ENCODE data around the gene POLR1A. TPM values are rescaled to one million over a fixed set of nuclear protein-coding genes. Genes with fewer than 3 reads are reported as not detected.

POLR1A gene
- total RNA-seq, 1 experiment from 2014 or later: 19.4 TPM

DNA sequence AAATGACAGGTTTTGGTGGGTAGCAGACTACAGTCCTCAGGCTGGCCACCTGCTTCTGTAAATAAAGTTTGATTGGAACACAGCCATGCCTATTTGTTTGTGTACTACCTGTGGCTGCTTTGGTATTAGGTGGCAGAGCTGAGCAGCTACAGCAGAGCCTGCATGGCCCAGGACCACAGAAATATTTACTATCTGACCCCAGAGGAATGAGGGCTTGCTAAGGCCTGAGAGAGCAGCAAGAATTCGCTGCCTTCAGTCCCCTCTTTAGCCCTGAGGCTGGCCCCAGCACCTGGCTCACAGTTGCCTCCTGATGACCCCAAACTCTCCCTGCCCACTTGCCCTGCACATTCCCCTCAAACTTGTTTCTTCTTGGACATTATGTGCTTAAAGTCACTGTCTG lies 32.5 kb downstream of the POLR1A start:
- Histone ChIP-seq H4K20me1 (ENCODE audit: insufficient read depth, low read depth, low read length) (0 out of 2 replicates have a peak, but pooled peaks cover 4% of the 10 kb centered on the region), H3K9me3 (ENCODE audit: low read length) (no peaks in the 10 kb centered on the region), H3K36me3 (ENCODE audit: insufficient read depth, low read length) (peaks cover 70% of the 10 kb centered on the region), H2AFZ (ENCODE audit: low read length) (no peak overlapping the region), H3K27me3 (ENCODE audit: low read length) (no peaks in the 10 kb centered on the region), H3K27ac (ENCODE audit: low read length) (peak overlapping the region; percentile 48; the same call in 1 of the 2 replicates), H3K79me2 (ENCODE audit: low read length) (peaks cover 10% of the 10 kb centered on the region; the same call in 1 of the 2 replicates), H3K9me2 (replicated peaks; ENCODE audit: insufficient read depth, low read length) (no peaks in the 10 kb centered on the region), H3K9ac (ENCODE audit: low read length) (no peak overlapping the region), H3K4me1 (ENCODE audit: low read length) (peaks cover 10% of the 10 kb centered on the region), H3K4me2 (ENCODE audit: low read depth, low read length, poor library complexity, severe bottlenecking) (no peak overlapping the region), H3K4me3 (ENCODE audit: low read length) (no peak overlapping the region)
- DNase-seq: no peak

GRCh38 chr2:86072271-86072858 lies 33.3 kb downstream of the POLR1A start:
- Histone ChIP-seq H3K4me3 (ENCODE audit: low read length) (no peak overlapping the region), H3K4me1 (ENCODE audit: low read length) (peaks cover 10% of the 10 kb centered on the region), H3K9me3 (ENCODE audit: low read length) (no peaks in the 10 kb centered on the region), H3K27me3 (ENCODE audit: low read length) (no peaks in the 10 kb centered on the region), H3K27ac (ENCODE audit: low read length) (peak overlapping the region; percentile 48), H4K20me1 (ENCODE audit: insufficient read depth, low read depth, low read length) (0 out of 2 replicates have a peak, but pooled peaks cover 4% of the 10 kb centered on the region), H3K4me2 (ENCODE audit: low read depth, low read length, poor library complexity, severe bottlenecking) (no peak overlapping the region), H3K9ac (ENCODE audit: low read length) (peak overlapping the region; percentile 18; the same call in 1 of the 2 replicates), H3K79me2 (ENCODE audit: low read length) (peaks cover 16% of the 10 kb centered on the region), H3K9me2 (replicated peaks; ENCODE audit: insufficient read depth, low read length) (no peaks in the 10 kb centered on the region), H3K36me3 (ENCODE audit: insufficient read depth, low read length) (peaks cover 72% of the 10 kb centered on the region), H2AFZ (ENCODE audit: low read length) (no peak overlapping the region)
- DNase-seq: peak; percentile 78

GRCh38 chr2:86070868-86071267 lies 34.8 kb downstream of the POLR1A start:
- H3K9me3 ChIP-seq (ENCODE audit: low read length): no peaks in the 10 kb centered on the region
- no peak for DNase-seq
- peaks cover 83% of the 10 kb centered on the region for H3K36me3 ChIP-seq (ENCODE audit: insufficient read depth, low read length)
- no peak overlapping the region for H3K27ac ChIP-seq (ENCODE audit: low read length)
- no peak overlapping the region for H3K4me2 ChIP-seq (ENCODE audit: low read depth, low read length, poor library complexity, severe bottlenecking)
- H3K9ac ChIP-seq (ENCODE audit: low read length): no peak overlapping the region
- no peaks in the 10 kb centered on the region for H3K27me3 ChIP-seq (ENCODE audit: low read length)
- no peaks in the 10 kb centered on the region for H3K9me2 ChIP-seq (replicated peaks; ENCODE audit: insufficient read depth, low read length)
- peaks cover 10% of the 10 kb centered on the region for H3K4me1 ChIP-seq (ENCODE audit: low read length)
- H3K79me2 ChIP-seq (ENCODE audit: low read length): peaks cover 24% of the 10 kb centered on the region
- H3K4me3 ChIP-seq (ENCODE audit: low read length): no peak overlapping the region
- H4K20me1 ChIP-seq (ENCODE audit: insufficient read depth, low read depth, low read length): 0 out of 2 replicates have a peak, but pooled peaks cover 4% of the 10 kb centered on the region
- H2AFZ ChIP-seq (ENCODE audit: low read length): no peak overlapping the region

DNA sequence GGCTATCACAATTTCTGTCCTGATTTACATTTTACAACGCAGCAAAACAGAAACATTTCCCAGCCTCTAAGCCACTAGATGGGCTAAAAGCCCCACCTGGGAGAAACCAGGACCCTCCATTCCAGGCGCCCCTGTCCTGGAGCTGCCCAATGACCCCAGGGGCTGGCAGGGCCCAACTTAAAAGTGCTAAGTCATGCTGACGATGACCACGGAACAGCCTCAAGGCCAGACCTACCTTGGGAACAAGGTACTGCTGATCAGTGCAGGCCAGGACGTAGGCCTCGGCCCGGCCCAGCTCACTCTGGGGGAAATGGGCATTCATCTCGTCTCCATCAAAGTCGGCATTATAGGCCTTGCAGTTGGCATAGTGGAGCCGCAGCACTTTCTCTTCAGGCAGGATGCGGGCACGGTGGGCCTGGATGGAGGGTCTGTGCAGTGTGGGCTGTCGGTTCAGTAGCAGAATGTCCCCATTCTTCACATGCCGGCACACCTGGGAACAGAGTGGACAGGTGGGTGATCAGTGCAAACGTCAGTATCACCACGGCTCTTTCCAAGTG lies 35.8 kb downstream of the POLR1A start:
- no peaks in the 10 kb centered on the region for H3K9me3 ChIP-seq (ENCODE audit: low read length)
- H4K20me1 ChIP-seq (ENCODE audit: insufficient read depth, low read depth, low read length): 0 out of 2 replicates have a peak, but pooled peaks cover 4% of the 10 kb centered on the region
- peaks cover 91% of the 10 kb centered on the region for H3K36me3 ChIP-seq (ENCODE audit: insufficient read depth, low read length)
- H3K27me3 ChIP-seq (ENCODE audit: low read length): no peaks in the 10 kb centered on the region
- H3K79me2 ChIP-seq (ENCODE audit: low read length): peaks cover 24% of the 10 kb centered on the region
- no peak overlapping the region for H3K27ac ChIP-seq (ENCODE audit: low read length)
- H3K4me3 ChIP-seq (ENCODE audit: low read length): no peak overlapping the region
- no peak overlapping the region for H2AFZ ChIP-seq (ENCODE audit: low read length)
- DNase-seq: no peak
- H3K4me2 ChIP-seq (ENCODE audit: low read depth, low read length, poor library complexity, severe bottlenecking): no peak overlapping the region
- no peaks in the 10 kb centered on the region for H3K9me2 ChIP-seq (replicated peaks; ENCODE audit: insufficient read depth, low read length)
- peaks cover 10% of the 10 kb centered on the region for H3K4me1 ChIP-seq (ENCODE audit: low read length)
- H3K9ac ChIP-seq (ENCODE audit: low read length): no peak overlapping the region

DNA sequence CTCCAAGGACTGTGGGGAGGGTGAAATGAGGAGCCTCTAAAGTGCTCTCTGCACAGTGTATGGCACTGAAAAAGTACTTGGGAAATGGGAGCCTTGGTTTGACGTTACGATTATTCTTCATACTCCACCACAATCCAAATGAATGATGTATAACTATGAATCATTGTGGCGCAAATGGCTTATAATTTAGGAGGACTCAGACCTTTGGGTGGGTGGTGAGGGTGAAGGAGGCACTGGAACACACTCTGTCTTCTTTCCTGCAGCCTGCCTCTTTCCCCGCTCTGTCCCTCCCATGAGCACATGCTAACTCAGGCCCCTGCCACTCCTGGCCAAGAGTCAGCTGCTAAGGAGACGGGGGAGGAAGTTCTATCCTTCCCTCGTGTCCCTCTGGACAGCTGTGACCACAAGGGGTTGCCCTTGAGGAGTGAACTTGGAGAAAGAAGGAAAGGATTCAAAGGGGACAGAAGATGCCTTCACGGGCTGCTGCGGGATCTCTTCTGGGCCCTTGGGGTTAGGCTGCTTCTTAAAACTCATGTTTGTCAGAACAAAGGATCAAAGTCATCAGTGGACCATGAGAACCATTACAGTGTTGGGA lies 36.5 kb downstream of the POLR1A start:
- no peak overlapping the region for H2AFZ ChIP-seq (ENCODE audit: low read length)
- H3K79me2 ChIP-seq (ENCODE audit: low read length): peaks cover 24% of the 10 kb centered on the region
- H3K4me2 ChIP-seq (ENCODE audit: low read depth, low read length, poor library complexity, severe bottlenecking): no peak overlapping the region
- no peaks in the 10 kb centered on the region for H3K27me3 ChIP-seq (ENCODE audit: low read length)
- H3K27ac ChIP-seq (ENCODE audit: low read length): no peak overlapping the region
- no peak overlapping the region for H3K4me3 ChIP-seq (ENCODE audit: low read length)
- 0 out of 2 replicates have a peak, but pooled peaks cover 4% of the 10 kb centered on the region for H4K20me1 ChIP-seq (ENCODE audit: insufficient read depth, low read depth, low read length)
- H3K9me2 ChIP-seq (replicated peaks; ENCODE audit: insufficient read depth, low read length): no peaks in the 10 kb centered on the region
- no peak overlapping the region for H3K9ac ChIP-seq (ENCODE audit: low read length)
- no peaks in the 10 kb centered on the region for H3K9me3 ChIP-seq (ENCODE audit: low read length)
- H3K4me1 ChIP-seq (ENCODE audit: low read length): peaks cover 10% of the 10 kb centered on the region
- DNase-seq: no peak
- H3K36me3 ChIP-seq (ENCODE audit: insufficient read depth, low read length): peaks cover 91% of the 10 kb centered on the region

DNA sequence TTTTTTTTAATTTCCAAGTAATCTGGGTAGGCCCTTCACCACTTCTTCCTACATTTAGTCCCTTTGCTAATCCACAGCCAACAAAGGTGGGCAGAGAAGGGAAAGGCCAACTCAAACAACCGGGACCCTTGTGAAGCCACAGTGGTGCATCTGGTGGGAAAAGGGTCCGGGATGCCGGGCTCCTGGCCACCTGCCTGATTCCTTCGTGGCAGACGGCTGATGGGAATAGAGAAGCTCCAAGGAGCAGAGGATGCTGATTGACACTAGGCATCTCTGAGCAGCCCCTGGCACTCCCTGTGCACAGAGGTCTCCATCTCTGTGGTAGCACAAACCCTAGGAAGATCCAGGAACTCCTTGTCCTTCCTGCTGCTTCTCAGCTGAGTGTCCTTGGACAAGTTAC lies 37.0 kb downstream of the POLR1A start:
- Histone ChIP-seq H3K9ac (ENCODE audit: low read length) (no peak overlapping the region), H3K9me2 (replicated peaks; ENCODE audit: insufficient read depth, low read length) (no peaks in the 10 kb centered on the region), H3K4me2 (ENCODE audit: low read depth, low read length, poor library complexity, severe bottlenecking) (no peak overlapping the region), H2AFZ (ENCODE audit: low read length) (no peak overlapping the region), H3K27me3 (ENCODE audit: low read length) (no peaks in the 10 kb centered on the region), H4K20me1 (ENCODE audit: insufficient read depth, low read depth, low read length) (0 out of 2 replicates have a peak, but pooled peaks cover 4% of the 10 kb centered on the region), H3K79me2 (ENCODE audit: low read length) (peaks cover 28% of the 10 kb centered on the region), H3K4me3 (ENCODE audit: low read length) (no peak overlapping the region), H3K4me1 (ENCODE audit: low read length) (peaks cover 10% of the 10 kb centered on the region), H3K36me3 (ENCODE audit: insufficient read depth, low read length) (peaks cover 91% of the 10 kb centered on the region), H3K27ac (ENCODE audit: low read length) (no peak overlapping the region), H3K9me3 (ENCODE audit: low read length) (no peaks in the 10 kb centered on the region)
- no peak for DNase-seq

DNA sequence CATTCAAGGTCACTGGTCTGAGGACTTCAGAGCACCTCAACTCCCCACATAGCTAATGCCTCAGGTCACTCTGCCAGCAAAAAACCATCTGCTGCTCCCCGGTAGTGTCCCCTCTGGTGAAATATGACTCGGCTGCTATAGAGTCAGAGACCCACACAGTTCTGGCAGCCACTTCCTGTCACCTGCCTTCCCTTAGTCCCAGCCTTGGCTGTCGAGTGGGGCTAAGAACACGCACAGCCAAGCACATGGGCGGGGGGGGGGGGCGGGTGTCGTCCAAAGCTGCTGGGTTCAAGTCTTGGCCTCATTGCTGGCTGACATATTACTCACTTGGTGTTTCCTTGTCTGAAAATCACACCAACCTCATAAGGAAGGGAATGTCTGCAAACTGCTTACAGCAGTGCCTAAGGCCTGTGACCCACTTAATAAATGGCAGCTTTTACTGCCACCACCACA lies 37.5 kb downstream of the POLR1A start:
- Histone ChIP-seq H3K36me3 (ENCODE audit: insufficient read depth, low read length) (peaks cover 91% of the 10 kb centered on the region), H3K9me2 (replicated peaks; ENCODE audit: insufficient read depth, low read length) (no peaks in the 10 kb centered on the region), H3K27ac (ENCODE audit: low read length) (no peak overlapping the region), H4K20me1 (ENCODE audit: insufficient read depth, low read depth, low read length) (0 out of 2 replicates have a peak, but pooled peaks cover 4% of the 10 kb centered on the region), H3K27me3 (ENCODE audit: low read length) (no peaks in the 10 kb centered on the region), H3K9me3 (ENCODE audit: low read length) (no peaks in the 10 kb centered on the region), H3K4me1 (ENCODE audit: low read length) (peaks cover 10% of the 10 kb centered on the region), H2AFZ (ENCODE audit: low read length) (no peak overlapping the region), H3K79me2 (ENCODE audit: low read length) (peaks cover 30% of the 10 kb centered on the region), H3K4me2 (ENCODE audit: low read depth, low read length, poor library complexity, severe bottlenecking) (no peak overlapping the region), H3K9ac (ENCODE audit: low read length) (no peak overlapping the region), H3K4me3 (ENCODE audit: low read length) (no peak overlapping the region)
- DNase-seq: no peak

GRCh38 chr2:86066915-86067314 lies 38.8 kb downstream of the POLR1A start:
- H3K9me3 ChIP-seq (ENCODE audit: low read length): no peaks in the 10 kb centered on the region
- 0 out of 2 replicates have a peak, but pooled peaks cover 4% of the 10 kb centered on the region for H4K20me1 ChIP-seq (ENCODE audit: insufficient read depth, low read depth, low read length)
- no peak overlapping the region for H3K9ac ChIP-seq (ENCODE audit: low read length)
- H3K79me2 ChIP-seq (ENCODE audit: low read length): peaks cover 36% of the 10 kb centered on the region
- H3K27ac ChIP-seq (ENCODE audit: low read length): no peak overlapping the region
- H3K4me2 ChIP-seq (ENCODE audit: low read depth, low read length, poor library complexity, severe bottlenecking): no peak overlapping the region
- H3K9me2 ChIP-seq (replicated peaks; ENCODE audit: insufficient read depth, low read length): no peaks in the 10 kb centered on the region
- no peaks in the 10 kb centered on the region for H3K27me3 ChIP-seq (ENCODE audit: low read length)
- 0 out of 2 replicates have a peak, but pooled peaks cover under 1% of the 10 kb centered on the region for H3K4me1 ChIP-seq (ENCODE audit: low read length)
- H2AFZ ChIP-seq (ENCODE audit: low read length): no peak overlapping the region
- no peak overlapping the region for H3K4me3 ChIP-seq (ENCODE audit: low read length)
- no peak for DNase-seq
- H3K36me3 ChIP-seq (ENCODE audit: insufficient read depth, low read length): peaks cover 94% of the 10 kb centered on the region
